GM06990 (cell line): ENCODE measurements around the gene LRFN2.

Experiments
- DNase-seq: peaks from one replicate; pipeline ENCODE4 v3.0.0-alpha.2; 2011; ENCODE audit not compliant: insufficient read length; ENCODE audit errors: extremely low read depth
- H3K27me3 ChIP-seq: replicated peaks from 2 replicates; pipeline ENCODE4 v1.6.0; 2011; ENCODE audit warnings: low read length; ENCODE audit not compliant: control insufficient read depth, insufficient read depth
- H3K36me3 ChIP-seq: 2 replicates; pipeline ENCODE4 v1.5.1; 2011; ENCODE audit warnings: low read length; ENCODE audit not compliant: control insufficient read depth, insufficient read depth
- H3K4me3 ChIP-seq: replicated peaks from 2 replicates; pipeline ENCODE4 v1.5.1; 2011; ENCODE audit warnings: low read depth, mild to moderate bottlenecking, control low read depth, low read length
- CTCF ChIP-seq: IDR thresholded peaks from 2 replicates; pipeline ENCODE4 v1.5.1; 2011; ENCODE audit warnings: low read length, control low read depth, mild to moderate bottlenecking, inconsistent platforms; ENCODE audit not compliant: insufficient read depth, poor library complexity, severe bottlenecking

LRFN2 gene

DNA sequence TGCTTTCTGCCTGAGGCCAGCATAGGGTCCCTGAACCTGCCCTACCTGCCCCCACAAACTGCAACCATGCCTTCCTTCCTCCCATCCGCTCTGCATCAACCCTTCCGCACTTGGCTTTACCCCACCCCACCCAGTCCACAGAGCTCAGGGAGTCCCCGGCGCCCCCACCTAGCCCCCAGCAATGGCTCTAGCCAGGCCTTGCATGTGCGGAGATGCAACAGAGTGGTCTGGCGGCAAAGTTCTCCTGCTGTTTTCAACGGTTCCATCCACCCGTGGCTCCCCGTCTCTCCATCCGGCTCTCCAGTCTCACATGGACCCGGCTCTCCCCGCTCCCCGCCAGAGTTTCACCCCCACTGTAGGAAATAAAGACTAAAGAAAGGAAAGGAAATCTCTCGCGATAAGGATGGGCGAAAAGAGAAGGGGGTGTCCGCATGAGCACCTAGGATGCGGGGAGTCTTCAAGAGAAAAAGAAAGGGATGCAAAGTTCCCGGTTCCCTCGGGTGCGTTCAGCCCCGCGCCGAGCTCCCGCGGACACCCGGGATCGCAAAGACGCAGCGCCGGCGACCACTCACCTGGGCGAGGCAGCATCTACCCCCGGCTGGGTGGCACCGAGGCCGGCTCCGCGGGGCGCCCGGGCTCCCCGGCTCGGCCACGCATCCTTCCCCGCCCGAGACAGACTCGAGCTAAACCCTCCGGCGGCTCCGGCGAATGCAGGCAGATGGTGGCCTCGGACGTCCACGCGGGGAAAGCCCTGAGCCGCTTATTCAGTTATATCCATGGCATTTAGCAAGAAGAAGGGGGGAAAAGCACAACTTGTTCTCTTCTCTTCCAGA, 579 bp downstream of the LRFN2 start:
- DNase-seq, result no peak
- Histone ChIP-seq H3K27me3 (no peaks in the 10 kb centered on the region; the same call in none of the 2 replicates), H3K4me3 (no peak overlapping the region), H3K36me3 (no peaks in the 10 kb centered on the region)
- TF ChIP-seq CTCF, result no peak

- no peaks in the 10 kb centered on the region for H3K36me3 ChIP-seq
- TF ChIP-seq CTCF, result no peak
- H3K4me3 ChIP-seq, result no peak overlapping the region
- H3K27me3 ChIP-seq, result no peaks in the 10 kb centered on the region; the same call in none of the 2 replicates
- no peak for DNase-seq
Observed at GRCh38 chr6:40585651-40586269, 1.4 kb downstream of the LRFN2 start.

GRCh38 chr6:40585223-40585622, 1.9 kb downstream of the LRFN2 start:
- DNase-seq, result no peak
- no peak for TF ChIP-seq CTCF
- Histone ChIP-seq H3K36me3 (no peaks in the 10 kb centered on the region), H3K27me3 (no peaks in the 10 kb centered on the region; the same call in none of the 2 replicates), H3K4me3 (no peak overlapping the region)

- Histone ChIP-seq H3K4me3 (no peak overlapping the region), H3K27me3 (no peaks in the 10 kb centered on the region; the same call in none of the 2 replicates), H3K36me3 (no peaks in the 10 kb centered on the region)
- DNase-seq, result no peak
- TF ChIP-seq CTCF, result no peak
Observed at GRCh38 chr6:40584741-40585140, 2.4 kb downstream of the LRFN2 start.

DNA sequence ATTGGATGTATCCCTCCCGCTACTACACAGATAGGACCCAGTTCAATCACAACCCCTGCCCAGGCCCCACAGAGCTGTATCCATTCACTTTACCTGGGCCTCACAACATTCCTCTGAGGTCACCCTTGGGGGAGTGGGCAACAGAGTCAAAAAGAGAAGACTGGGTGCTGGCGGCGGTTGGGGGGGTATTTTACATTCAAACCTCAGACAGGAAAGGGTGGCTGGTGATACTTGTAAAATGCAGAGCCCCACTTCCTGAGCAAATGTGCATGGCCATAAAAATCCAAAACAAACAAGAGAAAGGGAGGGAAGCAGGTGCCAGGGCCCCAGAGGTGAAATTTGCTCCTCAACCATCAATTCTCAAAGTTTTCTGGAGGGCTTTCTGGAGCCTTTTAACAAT, 3.5 kb downstream of the LRFN2 start:
- no peak for TF ChIP-seq CTCF
- Histone ChIP-seq H3K4me3 (no peak overlapping the region), H3K27me3 (no peaks in the 10 kb centered on the region; the same call in 1 of the 2 replicates), H3K36me3 (no peaks in the 10 kb centered on the region)
- no peak for DNase-seq
